Measurements from ENCODE around the gene CYP2C18. TPM values are rescaled to one million over a fixed set of nuclear protein-coding genes. Genes with fewer than 3 reads are reported as not detected.

Gene CYP2C18
- total and polyA plus RNA-seq, 2 donors (not counting 1 experiment from before 2014, with no cell fraction given), result not detected

DNA sequence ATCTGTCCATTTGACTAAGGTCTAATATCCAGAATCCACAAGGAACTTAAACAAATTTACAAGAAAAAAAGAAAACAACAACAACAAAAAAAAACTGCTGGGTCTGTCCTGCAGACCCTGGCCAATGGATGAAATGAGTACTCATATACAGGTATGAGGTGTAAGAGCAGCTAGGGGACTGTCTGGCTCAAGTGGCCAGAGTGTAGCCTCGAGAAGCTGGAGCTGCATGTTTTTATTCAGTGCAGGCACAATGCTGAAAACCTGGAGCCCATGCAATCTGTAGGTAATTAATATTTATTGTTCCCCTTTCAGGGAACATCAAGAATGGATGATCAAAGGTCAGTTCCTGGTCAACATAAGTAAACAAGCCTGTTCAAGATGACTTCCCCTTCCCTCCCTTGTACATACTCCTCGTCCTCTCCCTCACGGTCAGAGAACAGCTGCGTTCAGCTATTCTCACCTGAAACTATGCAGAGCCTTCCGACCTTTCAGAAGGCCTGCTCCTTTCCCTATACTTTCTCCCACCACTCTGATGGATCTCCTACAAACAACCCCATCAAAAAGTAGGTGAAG, 94.4 kb downstream of the CYP2C18 start:
- ChIA-PET CTCF (no interaction called here), POLR2A (no interaction called here)
- no peak for ATAC-seq (ENCODE audit: low read depth)
- Histone ChIP-seq H3K4me1 (ENCODE audit: control insufficient read depth in 2 of 2, insufficient read depth in 2 of 2, low read length in 2 of 2) (no peaks in the 10 kb centered on the region), H3K4me2 (replicated peaks; ENCODE audit: low read depth, low read length, poor library complexity, severe bottlenecking) (no peak overlapping the region), H3K9me3 (ENCODE audit: control extremely low read depth in 1 of 3, control insufficient read depth in 2 of 3, insufficient read depth in 1 of 3, low read length in 2 of 3) (no peaks in the 10 kb centered on the region), H3K9ac (ENCODE audit: low read length) (no peak overlapping the region), H3K36me3 (replicated peaks in 1 of 2; ENCODE audit: control extremely low read depth in 1 of 2, control insufficient read depth in 1 of 2, extremely low read depth in 1 of 2, insufficient read depth in 2 of 2, low read length in 1 of 2) (no peaks in the 10 kb centered on the region), H2AFZ (ENCODE audit: insufficient read depth, low read depth, low read length, poor library complexity, severe bottlenecking) (no peak overlapping the region), H3K27ac (ENCODE audit: low read length in 2 of 2) (no peak overlapping the region), H3K27me3 (replicated peaks in 1 of 4; ENCODE audit: control extremely low read depth in 1 of 4, control insufficient read depth in 3 of 4, insufficient read depth in 4 of 4, low read length in 3 of 4) (no peaks in the 10 kb centered on the region), H4K20me1 (ENCODE audit: control insufficient read depth, insufficient read depth, low read length, poor library complexity, severe bottlenecking) (no peaks in the 10 kb centered on the region), H3K4me3 (ENCODE audit: control extremely low read depth in 1 of 5, extremely low read depth in 1 of 5, insufficient read depth in 1 of 5, low read depth in 2 of 5, low read length in 4 of 5) (no peak overlapping the region), H3K79me2 (ENCODE audit: control insufficient read depth, insufficient read depth, low read length) (no peaks in the 10 kb centered on the region)
- no peak for DNase-seq
- H3K4me1 Mint-ChIP-seq, result no peaks in the 10 kb centered on the region
- TF ChIP-seq CTCF (IDR thresholded peaks at IDR 0.05) (no peak), EZH2 (IDR thresholded peaks at IDR 0.05; ENCODE audit: borderline replicate concordance, insufficient read depth, low read depth, low read length, poor library complexity, severe bottlenecking) (no peak)
- no peak overlapping the region for H3K4me3 Mint-ChIP-seq
- intact Hi-C loops (cut with micrococcal nuclease), result no loop called here
- WGBS (ENCODE audit: insufficient coverage), result 85% methylated on average over 4 of the region's 5 CpGs
- no peak overlapping the region for H3K27ac Mint-ChIP-seq
- no peaks in the 10 kb centered on the region for H3K27me3 Mint-ChIP-seq
- no peaks in the 10 kb centered on the region for H3K9me3 Mint-ChIP-seq (ENCODE audit: insufficient read depth)

GRCh38 chr10:94780844-94781243, 97.3 kb downstream of the CYP2C18 start:
- H3K27me3 ChIP-seq (replicated peaks in 1 of 4; ENCODE audit: control extremely low read depth in 1 of 4, control insufficient read depth in 3 of 4, insufficient read depth in 4 of 4, low read length in 3 of 4), result no peaks in the 10 kb centered on the region
- intact Hi-C loops (cut with micrococcal nuclease), result no loop called here
- DNase-seq (no peak), ATAC-seq (ENCODE audit: low read depth) (no peak)
- H3K9me3 Mint-ChIP-seq (ENCODE audit: insufficient read depth), result peaks cover 3% of the 10 kb centered on the region
- no peak overlapping the region for H3K9ac ChIP-seq (ENCODE audit: low read length)
- no peaks in the 10 kb centered on the region for H3K4me1 ChIP-seq (ENCODE audit: control insufficient read depth in 2 of 2, insufficient read depth in 2 of 2, low read length in 2 of 2)
- no peak overlapping the region for H3K27ac Mint-ChIP-seq
- H3K79me2 ChIP-seq (ENCODE audit: control insufficient read depth, insufficient read depth, low read length), result no peaks in the 10 kb centered on the region
- H3K4me2 ChIP-seq (replicated peaks; ENCODE audit: low read depth, low read length, poor library complexity, severe bottlenecking), result no peak overlapping the region
- CTCF ChIA-PET, result no interaction called here
- H2AFZ ChIP-seq (ENCODE audit: insufficient read depth, low read depth, low read length, poor library complexity, severe bottlenecking), result no peak overlapping the region
- H3K4me1 Mint-ChIP-seq, result no peaks in the 10 kb centered on the region
- H3K36me3 ChIP-seq (replicated peaks in 1 of 2; ENCODE audit: control extremely low read depth in 1 of 2, control insufficient read depth in 1 of 2, extremely low read depth in 1 of 2, insufficient read depth in 2 of 2, low read length in 1 of 2), result no peaks in the 10 kb centered on the region
- 83% methylated on average over 1 of the region's 1 CpG for WGBS (ENCODE audit: insufficient coverage)
- no peak overlapping the region for H3K27ac ChIP-seq (ENCODE audit: low read length in 2 of 2)
- POLR2A ChIA-PET, result no interaction called here
- TF ChIP-seq EZH2 (IDR thresholded peaks at IDR 0.05; ENCODE audit: borderline replicate concordance, insufficient read depth, low read depth, low read length, poor library complexity, severe bottlenecking), result no peak
- TF ChIP-seq CTCF (IDR thresholded peaks at IDR 0.05), result no peak
- H3K4me3 ChIP-seq (ENCODE audit: control extremely low read depth in 1 of 5, extremely low read depth in 1 of 5, insufficient read depth in 1 of 5, low read depth in 2 of 5, low read length in 4 of 5), result no peak overlapping the region
- H3K27me3 Mint-ChIP-seq, result no peaks in the 10 kb centered on the region
- H4K20me1 ChIP-seq (ENCODE audit: control insufficient read depth, insufficient read depth, low read length, poor library complexity, severe bottlenecking), result no peaks in the 10 kb centered on the region
- no peaks in the 10 kb centered on the region for H3K9me3 ChIP-seq (ENCODE audit: control extremely low read depth in 1 of 3, control insufficient read depth in 2 of 3, insufficient read depth in 1 of 3, low read length in 2 of 3)
- H3K4me3 Mint-ChIP-seq, result no peak overlapping the region
